ENCODE measurements around the gene RANBP10.

RANBP10 gene

GRCh38 chr16:67848118-67848517 lies 41.8 kb upstream of the RANBP10 start:
- no peak for DNase-seq (ENCODE audit: low read depth in 1 of 2, low spot score in 1 of 2)
- Histone ChIP-seq H3K4me3 (replicated peaks; ENCODE audit: insufficient read depth, low read length) (peak overlapping the region; percentile 99), H3K27me3 (ENCODE audit: insufficient read depth, poor library complexity, severe bottlenecking) (no peaks in the 10 kb centered on the region), H3K27ac (replicated peaks) (no peak overlapping the region; the same call in 1 of the 2 replicates)
- TF ChIP-seq SPI1 (IDR thresholded peaks at IDR 0.05; ENCODE audit: borderline replicate concordance, low read depth), result no peak
- TF ChIP-seq POLR2AphosphoS5 (IDR thresholded peaks at IDR 0.05; ENCODE audit: low read depth), result no peak
- TF ChIP-seq CTCF (IDR thresholded peaks at IDR 0.05; ENCODE audit: insufficient read depth, low read length), result no peak
- TF ChIP-seq REST (IDR thresholded peaks at IDR 0.05; ENCODE audit: insufficient replicate concordance, low read depth), result no peak
- no peak for TF ChIP-seq GABPA (IDR thresholded peaks at IDR 0.05; ENCODE audit: low read depth)

GRCh38 chr16:67847064-67847861 lies 40.9 kb upstream of the RANBP10 start, which contains the start of gene CENPT:
Gene CENPT (minus strand): TSS chr16:67847693. CDS start chr16:67833859, 13,834 bp downstream.
- no peak for TF ChIP-seq GABPA (IDR thresholded peaks at IDR 0.05; ENCODE audit: low read depth)
- no peak for TF ChIP-seq CTCF (IDR thresholded peaks at IDR 0.05; ENCODE audit: insufficient read depth, low read length)
- no peak for TF ChIP-seq REST (IDR thresholded peaks at IDR 0.05; ENCODE audit: insufficient replicate concordance, low read depth)
- TF ChIP-seq SPI1 (IDR thresholded peaks at IDR 0.05; ENCODE audit: borderline replicate concordance, low read depth), result no peak
- TF ChIP-seq POLR2AphosphoS5 (IDR thresholded peaks at IDR 0.05; ENCODE audit: low read depth), result no peak
- Histone ChIP-seq H3K27ac (replicated peaks) (peak within 1 kb of the TSS; percentile 90), H3K27me3 (ENCODE audit: insufficient read depth, poor library complexity, severe bottlenecking) (no peaks in the 10 kb centered on the region), H3K4me3 (replicated peaks; ENCODE audit: insufficient read depth, low read length) (peak within 1 kb of the TSS; percentile 99)
- peak in 1 of 2 experiments; percentile 9 for DNase-seq (ENCODE audit: low read depth in 1 of 2, low spot score in 1 of 2)

- peak within 1 kb of the TSS; percentile 99 for H3K4me3 ChIP-seq (replicated peaks; ENCODE audit: insufficient read depth, low read length)
- DNase-seq (ENCODE audit: low read depth in 1 of 2, low spot score in 1 of 2), result peak; percentile 95 to 98
- H3K27me3 ChIP-seq (ENCODE audit: insufficient read depth, poor library complexity, severe bottlenecking), result no peaks in the 10 kb centered on the region
- TF ChIP-seq POLR2AphosphoS5 (IDR thresholded peaks at IDR 0.05; ENCODE audit: low read depth) (peak; percentile 66), GABPA (IDR thresholded peaks at IDR 0.05; ENCODE audit: low read depth) (peak; percentile 55), SPI1 (IDR thresholded peaks at IDR 0.05; ENCODE audit: borderline replicate concordance, low read depth) (no peak; the same call in 1 of the 2 replicates), CTCF (IDR thresholded peaks at IDR 0.05; ENCODE audit: insufficient read depth, low read length) (no peak), REST (IDR thresholded peaks at IDR 0.05; ENCODE audit: insufficient replicate concordance, low read depth) (no peak)
- peak within 1 kb of the TSS; percentile 90 for H3K27ac ChIP-seq (replicated peaks)
Measured at GRCh38 chr16:67846320-67847063, 40.1 kb upstream of the RANBP10 start, which contains the start of gene NUTF2. Gene NUTF2 (plus strand): TSS chr16:67846933. CDS start chr16:67865131, 18,198 bp downstream.

Measured in HL-60 (cell line).